HepG2 (cell line): ENCODE data around the gene ID3. TPM values are rescaled to one million over a fixed set of nuclear protein-coding genes. Genes with fewer than 3 reads are reported as not detected.
A peak's percentile ranks its signal among the peaks of the same experiment; 100 is the strongest.

Source experiments
- BCL3 ChIP-seq: sonication (generic); formaldehyde crosslinking; IDR thresholded peaks from 2 replicates; pipeline ENCODE4 v1.5.1; 2020; ENCODE audit warnings: mild to moderate bottlenecking, missing genetic modification reagents, moderate library complexity
- ISX ChIP-seq: sonication (generic); formaldehyde crosslinking; conservative IDR thresholded peaks from 2 replicates; pipeline ENCODE4 v1.5.0; 2020; ENCODE audit warnings: missing genetic modification reagents
- KDM5B ChIP-seq: sonication (generic); formaldehyde crosslinking; IDR thresholded peaks from 2 replicates; pipeline ENCODE4 v1.4.0; 2020; ENCODE audit warnings: missing genetic modification reagents, mild to moderate bottlenecking, borderline replicate concordance
- MAFK ChIP-seq, 2 experiments: IDR thresholded peaks in 1 of 2; conservative IDR thresholded peaks in 1 of 2; 2 replicates each; pipeline ENCODE4 v1.6.1; 2011; ENCODE audit warnings: improper control_type of control experiment in 2 of 2, low read length in 2 of 2
- NCOR1 ChIP-seq: fragments of 200-600 bp; sonication (generic); IDR thresholded peaks from 2 replicates; pipeline ENCODE4 v1.7.0; 2017; ENCODE audit warnings: antibody characterized with exemption, low read length, borderline replicate concordance
- TRIM22 ChIP-seq: fragments of 450-650 bp; IDR thresholded peaks from 2 replicates; pipeline ENCODE4 v1.6.1; 2017
- ZBTB37 ChIP-seq: sonication (generic); formaldehyde crosslinking; IDR thresholded peaks from 2 replicates; pipeline ENCODE4 v1.4.0; 2020; ENCODE audit warnings: mild to moderate bottlenecking, missing genetic modification reagents
- ZKSCAN8 ChIP-seq: IDR thresholded peaks from 2 replicates; pipeline ENCODE4 v1.6.1; 2016; ENCODE audit warnings: borderline replicate concordance, missing genetic modification reagents, missing compliant biosample characterization
- ZNF772 ChIP-seq: sonication (generic); formaldehyde crosslinking; IDR thresholded peaks from 2 replicates; pipeline ENCODE4 v1.5.0; 2020; ENCODE audit warnings: mild to moderate bottlenecking, missing genetic modification reagents
- ZNF781 ChIP-seq: sonication (generic); formaldehyde crosslinking; IDR thresholded peaks from 2 replicates; pipeline ENCODE4 v1.5.1; 2020; ENCODE audit warnings: borderline replicate concordance, mild to moderate bottlenecking, missing genetic modification reagents; ENCODE audit errors: not compliant biosample characterization
- polyA plus RNA-seq, 8 experiments: library from polyadenylated mRNA; depleted of rRNA in 3 of 8; stranded (reverse) in 7 of 8; unstranded in 1 of 8; fragments of >200 nt; fragmentation: Illumina TruSeq in 4 of 8; extraction: Trizol in 4 of 8; gene quantifications; 2 replicates each; pipeline versions ENCODE4 v1.2.1 to v1.2.3, GENCODE V29; 2011 to 2016; ENCODE audit warnings: low read depth in 4 of 8, missing spikeins in 1 of 8, mixed read lengths in 1 of 8; ENCODE audit not compliant: insufficient read depth in 1 of 8
- total RNA-seq, 5 experiments: library from RNA; depleted of rRNA; stranded (reverse); fragments of >200 nt; fragmentation: Illumina TruSeq; extraction: Trizol; gene quantifications; 2 replicates each; pipeline ENCODE4 v1.2.3, GENCODE V29; 2016; ENCODE audit warnings: low read depth in 1 of 5
- TF ChIP-seq, protein P1 (sequence below): IDR thresholded peaks from 2 replicates; pipeline ENCODE4 v1.6.1; 2016; ENCODE audit warnings: low read depth, missing genetic modification reagents, missing compliant biosample characterization
- TF ChIP-seq, protein P2 (sequence below), 2 experiments: IDR thresholded peaks; 2 replicates each; pipeline ENCODE4 v1.6.1; 2011 to 2012; ENCODE audit warnings: low read length in 2 of 2, borderline replicate concordance in 1 of 2, low read depth in 1 of 2, mild to moderate bottlenecking in 1 of 2, moderate library complexity in 1 of 2

ID3 gene
- total and polyA plus RNA-seq, 2 of the 13 experiments (the other 11 are each of a cell fraction or from before 2014, with no cell fraction given): 64.8 to 115 TPM

DNA sequence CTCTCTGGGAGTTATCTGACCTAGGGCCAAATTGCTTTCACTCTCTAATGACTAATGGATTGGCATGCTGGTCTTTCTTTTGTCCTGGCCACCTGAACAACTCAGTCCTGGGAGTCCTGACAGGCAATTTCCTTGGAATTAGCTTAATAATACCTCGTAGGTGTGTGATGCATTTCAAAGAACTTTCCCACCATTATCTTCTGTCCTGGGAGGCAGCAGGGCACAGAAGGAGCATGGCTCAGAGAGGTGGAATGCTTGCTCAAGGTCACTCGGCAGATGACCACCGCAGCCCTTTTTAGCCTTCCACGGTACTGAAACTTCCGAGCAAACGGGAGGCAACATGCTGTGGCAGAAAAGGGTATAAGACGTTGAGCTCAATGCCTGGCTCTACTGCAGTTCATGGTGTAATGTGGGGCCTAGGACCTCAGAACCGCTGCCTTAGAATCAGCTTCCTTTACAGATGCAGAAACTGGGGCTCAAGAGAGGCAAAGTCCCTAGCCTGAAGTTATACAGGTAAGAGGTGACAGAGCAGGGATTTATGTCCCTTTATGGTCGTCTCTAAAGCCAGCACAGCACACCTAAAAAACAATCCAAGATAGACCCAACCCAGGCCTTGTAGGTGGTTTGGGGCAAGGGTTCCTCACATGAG lies 3.2 kb downstream of the ID3 start (continued):
- TF ChIP-seq, protein P1, sequence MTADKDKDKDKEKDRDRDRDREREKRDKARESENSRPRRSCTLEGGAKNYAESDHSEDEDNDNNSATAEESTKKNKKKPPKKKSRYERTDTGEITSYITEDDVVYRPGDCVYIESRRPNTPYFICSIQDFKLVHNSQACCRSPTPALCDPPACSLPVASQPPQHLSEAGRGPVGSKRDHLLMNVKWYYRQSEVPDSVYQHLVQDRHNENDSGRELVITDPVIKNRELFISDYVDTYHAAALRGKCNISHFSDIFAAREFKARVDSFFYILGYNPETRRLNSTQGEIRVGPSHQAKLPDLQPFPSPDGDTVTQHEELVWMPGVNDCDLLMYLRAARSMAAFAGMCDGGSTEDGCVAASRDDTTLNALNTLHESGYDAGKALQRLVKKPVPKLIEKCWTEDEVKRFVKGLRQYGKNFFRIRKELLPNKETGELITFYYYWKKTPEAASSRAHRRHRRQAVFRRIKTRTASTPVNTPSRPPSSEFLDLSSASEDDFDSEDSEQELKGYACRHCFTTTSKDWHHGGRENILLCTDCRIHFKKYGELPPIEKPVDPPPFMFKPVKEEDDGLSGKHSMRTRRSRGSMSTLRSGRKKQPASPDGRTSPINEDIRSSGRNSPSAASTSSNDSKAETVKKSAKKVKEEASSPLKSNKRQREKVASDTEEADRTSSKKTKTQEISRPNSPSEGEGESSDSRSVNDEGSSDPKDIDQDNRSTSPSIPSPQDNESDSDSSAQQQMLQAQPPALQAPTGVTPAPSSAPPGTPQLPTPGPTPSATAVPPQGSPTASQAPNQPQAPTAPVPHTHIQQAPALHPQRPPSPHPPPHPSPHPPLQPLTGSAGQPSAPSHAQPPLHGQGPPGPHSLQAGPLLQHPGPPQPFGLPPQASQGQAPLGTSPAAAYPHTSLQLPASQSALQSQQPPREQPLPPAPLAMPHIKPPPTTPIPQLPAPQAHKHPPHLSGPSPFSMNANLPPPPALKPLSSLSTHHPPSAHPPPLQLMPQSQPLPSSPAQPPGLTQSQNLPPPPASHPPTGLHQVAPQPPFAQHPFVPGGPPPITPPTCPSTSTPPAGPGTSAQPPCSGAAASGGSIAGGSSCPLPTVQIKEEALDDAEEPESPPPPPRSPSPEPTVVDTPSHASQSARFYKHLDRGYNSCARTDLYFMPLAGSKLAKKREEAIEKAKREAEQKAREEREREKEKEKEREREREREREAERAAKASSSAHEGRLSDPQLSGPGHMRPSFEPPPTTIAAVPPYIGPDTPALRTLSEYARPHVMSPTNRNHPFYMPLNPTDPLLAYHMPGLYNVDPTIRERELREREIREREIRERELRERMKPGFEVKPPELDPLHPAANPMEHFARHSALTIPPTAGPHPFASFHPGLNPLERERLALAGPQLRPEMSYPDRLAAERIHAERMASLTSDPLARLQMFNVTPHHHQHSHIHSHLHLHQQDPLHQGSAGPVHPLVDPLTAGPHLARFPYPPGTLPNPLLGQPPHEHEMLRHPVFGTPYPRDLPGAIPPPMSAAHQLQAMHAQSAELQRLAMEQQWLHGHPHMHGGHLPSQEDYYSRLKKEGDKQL (CRISPR knock-in tag): no peak
- TF ChIP-seq KDM5B (CRISPR knock-in tag): no peak
- TF ChIP-seq NCOR1: no peak
- no peak for TF ChIP-seq TRIM22
- no peak for TF ChIP-seq ISX (CRISPR knock-in tag)
- TF ChIP-seq MAFK (conservative IDR thresholded peaks at IDR 0.05 in 1 of 2, IDR thresholded peaks at IDR 0.05 in 1 of 2; ENCODE audit: low read length in 2 of 2): no peak
- no peak for TF ChIP-seq ZBTB37
- TF ChIP-seq, protein P2, sequence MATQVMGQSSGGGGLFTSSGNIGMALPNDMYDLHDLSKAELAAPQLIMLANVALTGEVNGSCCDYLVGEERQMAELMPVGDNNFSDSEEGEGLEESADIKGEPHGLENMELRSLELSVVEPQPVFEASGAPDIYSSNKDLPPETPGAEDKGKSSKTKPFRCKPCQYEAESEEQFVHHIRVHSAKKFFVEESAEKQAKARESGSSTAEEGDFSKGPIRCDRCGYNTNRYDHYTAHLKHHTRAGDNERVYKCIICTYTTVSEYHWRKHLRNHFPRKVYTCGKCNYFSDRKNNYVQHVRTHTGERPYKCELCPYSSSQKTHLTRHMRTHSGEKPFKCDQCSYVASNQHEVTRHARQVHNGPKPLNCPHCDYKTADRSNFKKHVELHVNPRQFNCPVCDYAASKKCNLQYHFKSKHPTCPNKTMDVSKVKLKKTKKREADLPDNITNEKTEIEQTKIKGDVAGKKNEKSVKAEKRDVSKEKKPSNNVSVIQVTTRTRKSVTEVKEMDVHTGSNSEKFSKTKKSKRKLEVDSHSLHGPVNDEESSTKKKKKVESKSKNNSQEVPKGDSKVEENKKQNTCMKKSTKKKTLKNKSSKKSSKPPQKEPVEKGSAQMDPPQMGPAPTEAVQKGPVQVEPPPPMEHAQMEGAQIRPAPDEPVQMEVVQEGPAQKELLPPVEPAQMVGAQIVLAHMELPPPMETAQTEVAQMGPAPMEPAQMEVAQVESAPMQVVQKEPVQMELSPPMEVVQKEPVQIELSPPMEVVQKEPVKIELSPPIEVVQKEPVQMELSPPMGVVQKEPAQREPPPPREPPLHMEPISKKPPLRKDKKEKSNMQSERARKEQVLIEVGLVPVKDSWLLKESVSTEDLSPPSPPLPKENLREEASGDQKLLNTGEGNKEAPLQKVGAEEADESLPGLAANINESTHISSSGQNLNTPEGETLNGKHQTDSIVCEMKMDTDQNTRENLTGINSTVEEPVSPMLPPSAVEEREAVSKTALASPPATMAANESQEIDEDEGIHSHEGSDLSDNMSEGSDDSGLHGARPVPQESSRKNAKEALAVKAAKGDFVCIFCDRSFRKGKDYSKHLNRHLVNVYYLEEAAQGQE (IDR thresholded peaks at IDR 0.05; ENCODE audit: borderline replicate concordance in 1 of 2, low read depth in 1 of 2, low read length in 2 of 2): peak in 1 of 2 experiments; percentile 23; a peak in 2 of 4 replicates
- TF ChIP-seq BCL3 (CRISPR knock-in tag): no peak; the same call in 1 of the 2 replicates
- no peak for TF ChIP-seq ZNF772 (CRISPR knock-in tag)
- TF ChIP-seq ZKSCAN8 (CRISPR knock-in tag): no peak
- no peak for TF ChIP-seq ZNF781 (CRISPR knock-in tag)
